HEK293T (cell line): ENCODE data around the gene ORAI2.

Source experiments
- BHLHE40 ChIP-seq: fragments of 450-650 bp; IDR thresholded peaks from 2 replicates; pipeline ENCODE4 v1.6.1; 2016; ENCODE audit warnings: mild to moderate bottlenecking, moderate library complexity, borderline replicate concordance
- SP1 ChIP-seq: fragments of 450-650 bp; IDR thresholded peaks from 2 replicates; pipeline ENCODE4 v1.6.1; 2017

GRCh38 chr7:102446387-102447156 lies 13.2 kb downstream of the ORAI2 start:
- TF ChIP-seq SP1, result no peak
- TF ChIP-seq BHLHE40, result no peak
